Fibroblast of lung (primary cell): ENCODE measurements around the gene SERTAD1.

Source experiments
- EZH2 ChIP-seq: IDR thresholded peaks from 2 replicates; pipeline ENCODE4 v1.5.1; 2012; ENCODE audit warnings: low read length, control low read depth, mild to moderate bottlenecking; ENCODE audit errors: missing control alignments
- TF ChIP-seq, protein P1 (sequence below), 2 donors: IDR thresholded peaks in 1 of 2; conservative IDR thresholded peaks in 1 of 2; 1 replicate in 1 of 2; 2 replicates in 1 of 2; pipeline ENCODE4 v1.5.1; 2011 to 2012; ENCODE audit warnings: low read length in 2 of 2, control low read depth in 1 of 2, inconsistent platforms in 1 of 2, low read depth in 1 of 2, mild to moderate bottlenecking in 1 of 2

DNA sequence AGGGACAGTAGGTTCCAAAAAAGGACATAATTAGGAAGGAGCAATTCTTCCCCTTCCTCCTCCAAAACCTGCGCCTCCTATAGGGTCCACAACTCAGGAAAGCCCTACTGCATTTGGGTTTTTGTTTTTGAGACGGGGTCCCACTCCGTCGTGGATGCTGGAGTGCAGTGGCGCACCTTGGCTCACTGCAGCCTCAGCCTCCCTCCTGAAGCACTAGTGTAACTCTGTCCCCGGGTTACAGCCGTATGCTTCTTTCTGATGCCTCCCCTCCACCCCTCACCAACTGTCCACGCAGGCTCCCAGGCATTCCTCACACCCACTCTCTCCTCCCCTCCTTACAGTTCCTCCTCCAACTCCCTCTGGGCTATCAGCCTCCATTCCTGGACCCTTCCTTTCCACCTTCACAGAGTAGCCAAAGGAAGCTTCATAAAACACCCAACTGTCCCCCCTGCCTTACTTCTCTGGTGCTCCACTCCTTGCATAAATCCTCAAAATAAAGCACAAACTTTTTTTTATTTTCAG is 20.5 kb upstream of the SERTAD1 start:
- TF ChIP-seq, protein P1, sequence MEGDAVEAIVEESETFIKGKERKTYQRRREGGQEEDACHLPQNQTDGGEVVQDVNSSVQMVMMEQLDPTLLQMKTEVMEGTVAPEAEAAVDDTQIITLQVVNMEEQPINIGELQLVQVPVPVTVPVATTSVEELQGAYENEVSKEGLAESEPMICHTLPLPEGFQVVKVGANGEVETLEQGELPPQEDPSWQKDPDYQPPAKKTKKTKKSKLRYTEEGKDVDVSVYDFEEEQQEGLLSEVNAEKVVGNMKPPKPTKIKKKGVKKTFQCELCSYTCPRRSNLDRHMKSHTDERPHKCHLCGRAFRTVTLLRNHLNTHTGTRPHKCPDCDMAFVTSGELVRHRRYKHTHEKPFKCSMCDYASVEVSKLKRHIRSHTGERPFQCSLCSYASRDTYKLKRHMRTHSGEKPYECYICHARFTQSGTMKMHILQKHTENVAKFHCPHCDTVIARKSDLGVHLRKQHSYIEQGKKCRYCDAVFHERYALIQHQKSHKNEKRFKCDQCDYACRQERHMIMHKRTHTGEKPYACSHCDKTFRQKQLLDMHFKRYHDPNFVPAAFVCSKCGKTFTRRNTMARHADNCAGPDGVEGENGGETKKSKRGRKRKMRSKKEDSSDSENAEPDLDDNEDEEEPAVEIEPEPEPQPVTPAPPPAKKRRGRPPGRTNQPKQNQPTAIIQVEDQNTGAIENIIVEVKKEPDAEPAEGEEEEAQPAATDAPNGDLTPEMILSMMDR (conservative IDR thresholded peaks at IDR 0.05 in 1 of 2, IDR thresholded peaks at IDR 0.05 in 1 of 2; ENCODE audit: low read depth in 1 of 2, low read length in 2 of 2), result no peak
- no peak for TF ChIP-seq EZH2
